Measurements from ENCODE around the gene STN1.

DNA sequence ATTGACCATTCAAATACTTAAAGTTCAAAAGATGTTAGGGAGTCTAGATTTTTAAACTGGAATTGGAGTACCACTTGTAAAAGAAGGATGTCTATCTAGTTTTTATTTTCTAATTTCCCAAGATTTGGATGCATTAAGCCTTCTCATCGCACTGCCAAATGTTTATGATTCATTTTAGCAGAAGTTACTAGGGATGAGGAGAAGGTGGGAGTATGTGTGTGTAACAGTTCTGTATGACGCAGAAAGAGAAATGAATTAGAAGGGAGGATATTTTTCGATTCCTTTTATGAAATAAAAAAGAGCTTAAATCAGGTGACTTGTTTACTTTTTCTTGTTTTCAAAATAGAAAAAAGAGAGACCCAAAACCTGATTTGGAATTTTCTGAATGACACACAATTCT lies 42.1 kb upstream of the STN1 start:
- TF ChIP-seq POLR2A (IDR thresholded peaks at IDR 0.05; ENCODE audit: low read depth, low read length), result no peak
- TF ChIP-seq TAF1 (IDR thresholded peaks at IDR 0.05; ENCODE audit: low read depth, low read length), result no peak
- no peak for TF ChIP-seq POLR2AphosphoS5 (IDR thresholded peaks at IDR 0.05; ENCODE audit: low read depth, low read length)
- TF ChIP-seq SPI1 (IDR thresholded peaks at IDR 0.05; ENCODE audit: low read depth, low read length), result no peak
- no peak for TF ChIP-seq POU2F2 (IDR thresholded peaks at IDR 0.05; ENCODE audit: low read depth, low read length)

All from GM12891 (cell line).